HCT116 (cell line): ENCODE data around the gene WDR82. TPM values are rescaled to one million over a fixed set of nuclear protein-coding genes. Genes with fewer than 3 reads are reported as not detected.

Experiments
- ATAC-seq: fragments of 200-7000 bp; cut with Tn5 transposase; 2 replicates; pipeline ENCODE4 v1.9.1; 2020; ENCODE audit warnings: mild to moderate bottlenecking, moderate library complexity
- BruUV-seq: library from RNA; stranded (reverse); fragments of 400-500 nt; replicated peaks from 2 replicates; lab custom pipeline; 2021; lab: Mats Ljungman, UMichigan
- CTCF ChIA-PET: fragments of 300-600 bp; sonication (Branson Sonifier 250); formaldehyde crosslinking; loops from one replicate; lab custom pipeline; 2021; ENCODE audit warnings: antibody characterized with exemption; lab: Charles Lee
- POLR2A ChIA-PET: fragments of 300-600, 350-600 bp; sonication (Branson Sonifier 250); formaldehyde crosslinking; loops from one replicate; lab custom pipeline; 2021; ENCODE audit warnings: antibody characterized with exemption; lab: Charles Lee
- RAD21 ChIA-PET, 2 experiments: fragments of 300-600 bp; sonication (Branson Sonifier 250); formaldehyde crosslinking; loops; one replicate each; lab custom pipeline; 2023; ENCODE audit warnings: low total read pairs in 2 of 2; ENCODE audit not compliant: uncharacterized antibody in 2 of 2, unreplicated experiment in 2 of 2, low non-redundant PET in 1 of 2; lab: Charles Lee
- DNase-seq: peaks from one replicate; pipeline ENCODE4 v3.0.0-alpha.2; 2010; ENCODE audit warnings: low read depth, low spot score
- H2AFZ ChIP-seq: fragments of 200-600 bp; shearing (Covaris generic), sonication (generic); 2 replicates; pipeline ENCODE4 v1.6.1; 2017; ENCODE audit warnings: low read depth, mixed run types, mixed read lengths, antibody characterized with exemption, low read length; ENCODE audit not compliant: poor library complexity, severe bottlenecking
- H3K27ac ChIP-seq: 2 replicates; pipeline ENCODE4 v1.5.1; 2012; ENCODE audit warnings: low read depth, low read length
- H3K27me3 ChIP-seq: fragments of 200-600 bp; sonication (generic); 2 replicates; pipeline ENCODE4 v1.6.1; 2016; ENCODE audit warnings: mixed run types, low read length, mixed read lengths; ENCODE audit not compliant: insufficient read depth
- H3K36me3 ChIP-seq, 2 experiments: fragments of 200-500 bp in 1 of 2; fragments of 200-600 bp in 1 of 2; sonication (Bioruptor generic) in 1 of 2; sonication (generic) in 1 of 2; 2 replicates each; pipeline versions ENCODE4 v1.5.1 to v1.6.1; 2014 to 2016; ENCODE audit warnings: low read length in 2 of 2, inconsistent platforms in 1 of 2, mixed read lengths in 1 of 2, mixed run types in 1 of 2; ENCODE audit not compliant: insufficient read depth in 2 of 2, control insufficient read depth in 1 of 2
- H3K4me1 ChIP-seq, 2 experiments: fragments of 200-600 bp in 1 of 2; sonication (generic) in 1 of 2; 2 replicates each; pipeline versions ENCODE4 v1.5.1 to v1.6.1; 2012 to 2017; ENCODE audit warnings: low read length in 2 of 2, inconsistent platforms in 1 of 2, mild to moderate bottlenecking in 1 of 2, mixed read lengths in 1 of 2, mixed run types in 1 of 2, moderate library complexity in 1 of 2; ENCODE audit not compliant: insufficient read depth in 2 of 2, control insufficient read depth in 1 of 2
- H3K4me2 ChIP-seq: fragments of 200-600 bp; sonication (generic); 2 replicates; pipeline ENCODE4 v1.6.1; 2017; ENCODE audit warnings: mixed run types, low read length, mixed read lengths
- H3K4me3 ChIP-seq, 2 experiments: fragments of 200-600 bp in 1 of 2; sonication (generic) in 1 of 2; replicated peaks in 1 of 2; 2 replicates each; pipeline ENCODE4 v1.5.1; 2011 to 2016; ENCODE audit warnings: low read length in 2 of 2, control low read depth in 1 of 2, low read depth in 1 of 2, mild to moderate bottlenecking in 1 of 2, mixed read lengths in 1 of 2, mixed run types in 1 of 2
- H3K79me2 ChIP-seq: fragments of 200-600 bp; sonication (generic); 2 replicates; pipeline ENCODE4 v1.6.1; 2017; ENCODE audit warnings: mild to moderate bottlenecking, mixed run types, low read length, moderate library complexity, mixed read lengths; ENCODE audit not compliant: insufficient read depth
- H3K9ac ChIP-seq: fragments of 200-600 bp; sonication (generic); 2 replicates; pipeline ENCODE4 v1.6.1; 2016; ENCODE audit warnings: low read length, mixed read lengths
- H3K9me2 ChIP-seq: fragments of 200-600 bp; sonication (generic), shearing (Covaris generic); 2 replicates; pipeline ENCODE4 v1.6.1; 2017; ENCODE audit warnings: mixed run types, mild to moderate bottlenecking, moderate library complexity; ENCODE audit not compliant: insufficient read depth
- H3K9me3 ChIP-seq, 2 experiments: fragments of 200-500 bp in 1 of 2; fragments of 200-600 bp in 1 of 2; sonication (Bioruptor generic) in 1 of 2; sonication (generic) in 1 of 2; 2 replicates each; pipeline ENCODE4 v1.6.1; 2014 to 2017; ENCODE audit warnings: low read length in 2 of 2, mixed read lengths in 2 of 2, inconsistent platforms in 1 of 2, low read depth in 1 of 2, mild to moderate bottlenecking in 1 of 2, mixed run types in 1 of 2, moderate library complexity in 1 of 2; ENCODE audit not compliant: control insufficient read depth in 1 of 2, insufficient read depth in 1 of 2
- H4K20me1 ChIP-seq: fragments of 200-600 bp; sonication (generic), shearing (Covaris generic); 2 replicates; pipeline ENCODE4 v1.6.1; 2017; ENCODE audit warnings: mixed run types, mild to moderate bottlenecking, moderate library complexity; ENCODE audit not compliant: insufficient read depth
- ELF1 ChIP-seq: IDR thresholded peaks from 2 replicates; pipeline ENCODE4 v1.6.1; 2012; ENCODE audit warnings: low read depth, borderline replicate concordance
- EZH2phosphoT487 ChIP-seq: fragments of 200-600 bp; IDR thresholded peaks from 2 replicates; pipeline ENCODE4 v1.6.1; 2018; ENCODE audit warnings: antibody characterized with exemption, borderline replicate concordance
- MAX ChIP-seq: IDR thresholded peaks from 2 replicates; pipeline ENCODE4 v1.6.1; 2012
- POLR2A ChIP-seq: IDR thresholded peaks from 2 replicates; pipeline ENCODE4 v1.7.0; 2011; ENCODE audit warnings: borderline replicate concordance; ENCODE audit not compliant: insufficient read depth, insufficient read length; ENCODE audit errors: extremely low read depth
- ZBTB33 ChIP-seq: IDR thresholded peaks from 2 replicates; pipeline ENCODE4 v1.6.1; 2011; ENCODE audit warnings: mild to moderate bottlenecking, low read length, moderate library complexity; ENCODE audit not compliant: insufficient replicate concordance; ENCODE audit errors: extremely low read depth
- ZFX ChIP-seq: fragments of 450-650 bp; IDR thresholded peaks from 2 replicates; pipeline ENCODE4 v1.6.1; 2017
- ZNF274 ChIP-seq: fragments of 200-500 bp; sonication (Bioruptor generic); IDR thresholded peaks from 2 replicates; pipeline ENCODE4 v1.6.1; 2014; ENCODE audit warnings: mild to moderate bottlenecking, low read depth, low read length, inconsistent platforms
- intact Hi-C: fragments of 100-400 bp; cut with micrococcal nuclease; formaldehyde crosslinking; loops from 2 replicates; pipeline ENCODE4 v1.10.0; 2022
- total RNA-seq: library from RNA; stranded (reverse); gene quantifications from one replicate; pipeline ENCODE4 v1.2.1, GENCODE V29; 2021; ENCODE audit not compliant: unreplicated experiment

The WDR82 gene
- total RNA-seq, 1 experiment from 2014 or later: 89.7 TPM

DNA sequence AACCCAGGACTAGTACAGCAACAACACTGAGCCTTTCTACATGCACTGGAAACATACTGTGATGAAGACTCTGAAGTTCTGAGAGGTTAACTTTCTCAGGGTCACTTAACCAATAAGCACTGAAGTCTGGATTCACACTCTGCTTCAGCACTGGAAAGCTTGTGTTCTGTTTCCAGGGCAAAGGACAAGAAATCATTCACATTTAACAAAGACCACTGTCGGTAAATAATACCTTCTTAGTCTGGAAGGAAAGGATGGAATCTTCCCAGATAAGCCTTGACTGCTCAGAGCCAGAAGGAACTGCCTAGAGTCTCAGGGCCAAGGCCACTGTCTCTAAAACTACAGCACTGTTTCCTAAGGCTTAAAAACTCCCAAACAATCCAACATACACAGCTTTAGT lies 4.9 kb upstream of the WDR82 start:
- Histone ChIP-seq H3K27ac (no peak overlapping the region), H3K9me2 (no peaks in the 10 kb centered on the region), H3K36me3 (no peaks in the 10 kb centered on the region), H3K79me2 (peaks cover 7% of the 10 kb centered on the region), H3K9ac (0 out of 2 replicates have a peak overlapping the region, but pooled peaks have one; percentile 4), H4K20me1 (no peaks in the 10 kb centered on the region), H3K9me3 (no peaks in the 10 kb centered on the region), H3K4me3 (no peak overlapping the region), H3K27me3 (no peaks in the 10 kb centered on the region), H3K4me1 (peaks cover 10 to 48% of the 10 kb centered on the region in 2 experiments; a peak in 3 of 4 replicates), H3K4me2 (peak overlapping the region; percentile 60; the same call in 1 of the 2 replicates), H2AFZ (no peak overlapping the region)
- POLR2A ChIA-PET: interaction anchor here (0.6 to 0.7 kb wide), 2 partner anchors 12 to 1555 kb away, joined by 3 to 4 read pairs; no protein-coding TSS in a partner anchor
- BruUV-seq: no TSS peak
- no peak for TF ChIP-seq ZNF274
- TF ChIP-seq ZFX: no peak
- no peak for TF ChIP-seq MAX
- no peak for TF ChIP-seq ZBTB33
- no peak for TF ChIP-seq EZH2phosphoT487
- no peak for TF ChIP-seq POLR2A
- TF ChIP-seq ELF1: no peak
- RAD21 ChIA-PET: no interaction called here
- intact Hi-C loops: no loop called here
- no peak for DNase-seq
- CTCF ChIA-PET: no interaction called here
- no peak for ATAC-seq
